ENCODE data around the gene MEAF6. TPM values are rescaled to one million over a fixed set of nuclear protein-coding genes. Genes with fewer than 3 reads are reported as not detected.

The MEAF6 gene
- total RNA-seq, 1 donor from 2014 or later, result 60.7 TPM

DNA sequence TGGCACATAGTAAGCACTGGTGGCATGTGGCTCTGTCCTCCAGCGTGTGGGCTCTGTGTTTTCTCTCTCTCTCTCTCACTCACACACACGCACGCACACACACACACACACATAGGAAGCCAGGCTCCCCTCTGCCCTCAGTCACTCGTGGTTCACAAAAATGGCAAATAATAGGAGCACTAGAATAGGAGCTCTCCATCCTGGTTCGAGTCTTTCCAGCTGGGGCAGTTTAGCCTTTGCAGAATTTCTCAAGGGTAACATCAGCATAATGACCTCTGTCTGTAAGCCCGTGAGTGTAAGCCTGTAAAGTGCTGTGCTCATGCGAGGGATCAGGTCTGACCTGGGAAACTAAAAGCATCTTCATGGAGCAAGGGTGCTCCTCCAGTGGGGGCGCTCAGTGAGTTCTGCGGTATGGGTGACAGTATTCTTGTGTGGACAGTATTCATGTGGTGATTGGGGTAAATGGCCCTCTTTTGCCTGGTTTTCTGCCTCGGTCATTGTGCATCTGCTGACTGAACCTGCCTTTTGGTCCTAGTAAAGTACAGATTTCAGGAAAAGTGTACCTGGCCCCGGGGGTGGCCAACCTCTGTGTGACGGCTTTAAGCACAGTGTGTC, 41.0 kb downstream of the MEAF6 start:
- DNase-seq (ENCODE audit: low spot score), result no peak

DNA sequence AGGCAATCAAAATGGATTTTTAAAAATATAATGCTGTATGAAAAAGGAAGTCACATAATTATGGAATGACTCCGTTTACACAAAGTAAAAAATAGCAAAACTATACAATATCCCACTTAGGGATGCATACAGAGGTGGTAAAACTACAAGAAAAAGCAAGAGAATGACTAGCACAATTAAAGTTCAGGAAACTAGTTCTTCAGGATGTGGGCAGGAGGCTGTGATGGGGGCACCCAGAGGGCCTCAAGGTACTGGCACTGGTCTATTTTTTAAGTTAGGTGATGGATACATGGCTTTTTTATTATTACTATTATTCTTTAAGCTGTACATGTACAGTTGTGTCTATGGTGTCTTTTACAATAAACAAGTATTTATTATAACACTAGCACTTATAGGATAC, 41.6 kb downstream of the MEAF6 start:
- DNase-seq (ENCODE audit: low spot score), result no peak

DNA sequence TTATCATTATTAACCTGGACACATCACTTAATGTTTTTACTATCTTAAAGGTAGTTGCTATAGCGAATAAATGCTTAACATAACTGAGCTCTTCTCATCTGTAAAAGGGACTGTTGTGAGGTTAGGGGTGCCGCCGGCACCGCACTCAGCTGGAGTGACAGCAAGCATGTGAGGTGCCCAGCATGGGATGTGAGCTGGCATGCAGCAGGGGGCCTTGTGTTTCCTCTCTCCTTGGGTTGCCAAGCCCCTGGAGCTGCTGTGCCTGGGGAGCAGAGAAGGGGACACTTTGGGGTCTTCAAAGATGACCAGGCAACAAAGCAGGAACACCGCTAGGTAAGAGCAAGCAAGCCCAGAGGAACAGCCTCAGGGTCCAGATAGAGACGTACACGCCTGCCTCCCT, 42.3 kb downstream of the MEAF6 start:
- DNase-seq (ENCODE audit: low spot score), result no peak

DNA sequence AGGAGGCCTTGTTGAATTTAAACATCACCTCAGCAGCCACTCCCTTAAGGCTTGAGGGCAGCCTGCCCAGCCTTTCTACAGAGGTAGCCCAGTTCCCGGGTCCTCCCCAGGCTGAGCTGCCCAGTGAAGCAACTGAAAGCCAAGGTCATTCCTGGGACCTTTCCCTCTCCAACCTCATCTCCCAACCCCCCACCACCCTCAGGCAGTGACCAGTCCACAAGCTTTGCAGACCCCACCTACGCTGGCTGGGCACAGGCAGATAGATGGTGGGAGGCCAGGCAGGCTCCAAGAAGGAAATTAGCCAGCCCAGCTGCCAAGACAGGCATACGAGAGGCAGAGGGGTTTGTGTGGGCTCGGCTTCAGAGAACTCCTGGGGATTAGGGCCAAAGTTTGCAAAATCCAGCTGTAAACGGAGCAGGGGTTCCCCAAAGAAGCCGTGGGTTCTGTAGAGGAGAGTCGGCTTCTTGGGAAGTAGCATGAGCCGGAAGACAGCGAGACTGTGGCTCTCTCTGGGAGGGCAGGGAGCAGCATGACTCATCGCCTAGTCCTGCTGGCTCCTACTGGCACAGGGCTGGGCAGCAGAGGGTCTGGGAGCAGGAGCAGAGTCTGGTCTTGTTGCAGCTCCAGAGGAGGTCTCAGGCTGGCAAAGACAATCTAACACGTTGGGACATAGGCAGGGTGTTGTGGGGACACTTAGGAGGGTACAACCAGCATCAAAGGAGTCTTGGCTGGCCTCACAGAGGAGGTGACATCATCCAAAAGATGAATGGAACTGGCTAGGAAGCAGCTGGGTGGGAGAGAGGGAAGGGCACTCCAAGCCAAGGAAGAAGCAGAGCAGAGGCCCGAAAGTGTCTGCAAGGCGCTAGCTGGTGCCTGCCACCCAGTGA, 43.0 kb downstream of the MEAF6 start:
- DNase-seq (ENCODE audit: low spot score), result peak; percentile 86

DNA sequence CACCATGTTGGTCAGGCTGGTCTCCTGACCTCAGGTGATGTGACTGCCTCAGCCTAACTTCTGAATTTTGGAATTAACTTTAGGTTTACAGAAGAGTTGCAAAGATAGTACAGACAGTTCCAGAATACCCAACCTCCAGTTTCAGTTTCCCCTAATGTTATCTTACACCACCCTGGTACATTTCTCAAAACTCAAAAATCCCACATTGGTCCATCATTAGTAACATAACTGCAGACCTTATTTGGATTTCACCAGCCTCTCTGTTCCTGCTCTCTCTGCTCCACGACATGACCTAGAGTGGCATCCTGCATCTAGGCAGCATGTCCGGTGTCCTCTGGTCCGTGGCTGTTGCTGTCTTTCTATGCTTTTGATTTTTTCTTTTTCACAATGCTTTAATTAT, 45.2 kb downstream of the MEAF6 start:
- no peak for DNase-seq (ENCODE audit: low spot score)

DNA sequence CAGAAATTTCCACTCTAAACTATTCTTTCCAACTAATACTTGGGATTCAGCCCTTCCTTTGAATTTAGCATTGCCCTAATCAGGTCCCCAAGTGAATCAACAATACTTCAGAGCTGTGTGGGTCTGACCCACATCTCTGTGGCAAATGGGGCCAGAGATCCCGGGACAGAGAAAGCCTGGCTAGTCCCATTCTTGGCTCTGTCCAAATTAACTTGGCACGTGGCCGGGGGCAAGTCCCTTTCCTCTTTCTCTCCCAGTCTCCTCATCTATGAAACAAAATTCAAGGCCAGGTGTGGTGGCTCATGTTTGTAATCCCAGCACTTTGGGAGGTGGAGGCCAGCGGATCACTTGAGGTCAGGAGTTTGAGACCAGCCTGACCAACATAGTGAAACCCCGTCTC, 46.5 kb downstream of the MEAF6 start:
- no peak for DNase-seq (ENCODE audit: low spot score)

DNA sequence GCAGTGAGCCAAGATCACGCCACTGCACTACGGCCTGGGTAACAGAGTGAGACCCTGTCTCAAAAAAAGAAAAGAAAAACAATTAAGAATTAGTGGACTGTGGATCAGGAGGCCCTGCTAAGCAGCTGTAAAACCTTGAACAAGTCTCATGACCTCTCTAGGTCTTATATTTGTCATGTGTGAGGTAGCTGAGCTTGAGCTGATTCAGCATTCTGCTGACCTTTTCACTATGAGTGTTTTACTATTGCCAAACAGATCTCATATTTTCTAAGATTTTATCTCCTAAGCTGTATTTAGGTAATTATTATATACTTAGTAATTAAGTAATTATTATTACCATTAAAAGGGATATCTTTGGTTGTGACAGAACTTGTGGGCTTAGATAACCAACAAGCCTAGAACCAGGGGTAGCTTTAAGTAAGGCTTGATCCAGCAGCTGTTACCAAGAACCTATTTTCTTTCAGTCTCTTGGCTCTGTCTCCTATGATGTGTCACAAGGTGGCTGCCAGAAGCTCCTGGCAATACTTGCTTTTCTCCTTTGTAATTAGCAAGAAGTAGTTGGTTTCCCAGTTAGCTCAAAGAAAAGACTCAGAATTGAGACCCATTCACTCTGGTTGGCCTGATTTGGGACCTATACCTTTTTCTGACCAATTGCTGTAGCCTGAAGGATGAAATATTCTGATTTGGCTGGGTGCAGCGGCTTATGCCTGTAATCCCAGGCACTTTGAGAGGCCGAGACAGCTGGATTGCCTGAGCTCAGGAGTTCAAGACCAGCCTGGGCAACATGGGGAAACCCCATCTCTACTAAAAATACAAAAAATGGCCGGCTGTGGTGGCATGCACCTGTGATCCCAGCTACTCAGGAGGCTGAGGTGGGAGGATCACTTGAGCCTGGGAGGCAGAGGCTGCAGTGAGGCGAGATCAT, 48.7 kb downstream of the MEAF6 start:
- no peak for DNase-seq (ENCODE audit: low spot score)

DNA sequence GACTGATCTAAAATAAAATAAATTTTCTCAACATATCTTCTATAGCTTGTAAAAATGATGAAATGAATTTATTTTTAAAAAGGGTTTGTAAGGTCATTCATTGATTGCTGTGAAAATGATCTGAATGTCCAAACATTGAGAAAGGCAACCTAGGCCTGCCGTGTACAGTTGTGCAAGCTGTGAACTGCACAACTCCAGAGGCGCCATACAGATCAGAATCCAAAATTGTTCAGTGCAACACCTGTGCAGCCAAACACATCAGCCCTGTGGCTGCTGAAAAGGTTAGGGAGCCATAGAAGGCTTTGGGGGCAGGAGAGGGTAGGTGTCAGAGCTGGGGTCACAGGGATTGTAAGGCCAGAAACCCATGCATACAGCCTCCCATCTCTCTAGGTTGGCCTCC, 50.1 kb downstream of the MEAF6 start:
- no peak for DNase-seq (ENCODE audit: low spot score)

DNA sequence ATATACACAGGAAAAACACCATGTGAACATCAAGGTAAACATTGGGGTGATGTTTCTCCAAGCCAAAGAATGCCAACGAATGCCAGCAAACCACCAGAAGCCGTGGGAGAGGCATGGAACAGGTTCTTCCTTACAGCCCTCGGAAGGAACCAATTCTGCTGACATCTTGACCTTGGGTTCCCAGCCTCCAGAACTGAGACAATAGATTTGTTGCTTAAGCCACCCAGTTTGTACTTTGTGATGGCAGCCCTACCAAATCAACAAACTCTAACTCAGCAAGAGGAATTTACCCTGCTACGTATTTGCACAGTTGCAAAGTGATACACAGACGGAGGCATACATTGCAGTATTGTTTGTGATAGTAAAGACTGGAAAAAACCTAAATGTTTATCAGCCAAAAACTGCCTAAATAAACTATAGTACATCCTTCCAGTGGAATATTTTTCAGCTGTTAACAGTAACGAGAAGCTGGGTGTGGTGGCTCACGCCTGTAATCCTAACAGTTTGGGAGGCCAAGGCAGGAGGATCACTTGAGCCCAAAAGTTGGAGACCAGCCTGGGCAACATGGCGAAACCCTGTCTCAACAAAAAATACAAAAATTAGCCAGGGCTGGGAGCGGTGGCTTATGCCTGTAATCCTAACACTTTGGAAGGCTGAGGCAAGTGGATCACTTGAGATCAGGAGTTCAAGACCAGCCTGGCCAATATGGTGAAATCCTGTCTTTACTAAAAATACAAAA, 52.7 kb downstream of the MEAF6 start:
- no peak for DNase-seq (ENCODE audit: low spot score)

DNA sequence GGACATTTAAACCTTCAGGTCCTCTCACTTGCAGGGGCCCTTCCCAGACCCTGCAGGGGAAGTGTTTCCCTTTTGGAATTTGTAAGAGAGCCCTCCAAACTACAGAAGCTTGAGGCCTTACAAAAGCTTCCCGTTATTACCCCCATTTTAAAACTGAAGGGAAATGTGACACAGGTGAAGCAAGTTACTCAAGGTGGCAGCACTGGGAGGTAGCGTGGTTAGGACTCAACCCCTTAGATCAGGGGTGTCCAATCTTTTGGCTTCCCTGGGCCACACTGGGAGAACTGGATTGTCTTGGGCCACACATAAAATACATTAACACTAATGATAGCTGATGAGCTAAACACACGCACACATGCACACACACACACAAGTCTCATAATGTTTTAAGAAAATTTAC, 56.0 kb downstream of the MEAF6 start:
- no peak for DNase-seq (ENCODE audit: low spot score)

DNA sequence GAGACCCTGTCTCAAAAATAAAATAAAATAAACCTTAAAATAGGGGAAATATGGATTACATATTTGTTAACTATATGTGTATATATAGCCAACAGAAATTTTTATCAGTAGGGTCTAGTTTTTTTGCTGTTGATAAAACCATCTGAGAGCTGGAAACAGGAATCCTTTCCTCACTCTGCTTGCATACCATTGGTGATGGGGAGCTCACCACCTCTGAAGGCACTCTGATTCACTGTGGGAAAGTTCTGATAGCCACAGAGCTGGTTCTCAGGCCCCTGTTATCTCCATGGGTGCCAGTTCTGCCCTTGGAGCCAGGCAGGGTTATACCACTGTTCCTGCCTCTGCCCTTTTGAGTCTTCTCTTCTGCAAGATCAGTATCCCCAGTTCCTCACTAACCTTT, 58.0 kb downstream of the MEAF6 start:
- DNase-seq (ENCODE audit: low spot score), result no peak

DNA sequence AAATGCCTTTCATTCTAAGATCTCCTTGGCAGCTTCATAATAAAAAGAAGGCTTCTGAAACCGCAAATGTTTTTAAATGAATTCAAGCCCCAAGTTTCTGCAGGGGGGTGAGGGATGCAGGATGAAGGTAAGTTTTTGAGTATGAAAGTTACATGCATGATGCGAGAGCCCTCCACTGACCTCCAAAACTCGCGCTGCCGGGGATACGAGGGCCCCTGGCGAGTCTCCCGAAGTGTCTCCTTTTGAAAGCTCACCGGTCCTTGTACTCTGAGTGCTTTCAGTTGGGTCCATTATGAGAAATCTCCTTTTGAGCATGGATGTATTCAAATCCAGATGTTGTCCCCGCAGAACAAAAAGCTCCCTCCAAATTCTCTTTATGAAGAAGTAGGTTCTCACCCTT, 59.0 kb downstream of the MEAF6 start:
- DNase-seq (ENCODE audit: low spot score), result no peak

DNA sequence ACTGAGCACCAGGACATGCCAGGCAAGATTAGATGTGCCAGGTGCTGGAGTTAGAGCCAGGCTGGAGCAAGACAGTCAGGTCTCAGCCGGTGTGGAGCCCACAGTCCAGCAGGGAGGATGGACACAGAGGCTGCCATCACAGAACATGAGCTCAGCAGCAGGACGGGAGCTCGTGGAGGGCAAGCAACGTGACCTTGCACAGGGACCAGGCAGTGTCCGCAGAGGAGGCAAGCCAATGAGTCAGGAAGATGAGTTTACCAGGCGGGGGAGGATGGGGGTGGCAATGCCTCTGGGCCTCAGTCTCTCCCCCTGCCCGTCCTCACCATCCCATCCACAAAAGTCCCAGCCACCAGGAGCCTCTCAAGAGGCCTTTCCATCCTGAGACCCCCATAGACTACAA, 60.9 kb downstream of the MEAF6 start:
- no peak for DNase-seq (ENCODE audit: low spot score)

DNA sequence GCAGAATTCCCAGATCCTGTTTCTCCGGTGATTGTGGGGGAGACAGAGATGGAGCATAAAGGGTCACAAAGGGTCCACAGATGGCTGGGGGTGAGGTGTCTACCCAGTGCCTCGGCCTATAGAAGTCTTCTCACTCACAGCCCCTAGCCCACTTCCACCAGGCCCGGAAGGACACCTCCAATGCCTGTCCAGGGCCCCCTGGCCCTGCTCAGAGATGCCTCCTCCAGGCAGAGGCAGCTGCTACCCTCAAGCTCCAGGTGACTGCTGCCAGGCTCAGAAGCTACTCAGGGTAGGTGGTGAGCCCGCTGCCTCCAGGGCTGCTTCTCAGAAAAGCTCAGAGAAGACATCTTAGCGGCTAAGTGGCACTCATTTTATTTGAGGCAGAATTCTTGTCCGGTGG, 62.1 kb downstream of the MEAF6 start:
- DNase-seq (ENCODE audit: low spot score), result no peak

DNA sequence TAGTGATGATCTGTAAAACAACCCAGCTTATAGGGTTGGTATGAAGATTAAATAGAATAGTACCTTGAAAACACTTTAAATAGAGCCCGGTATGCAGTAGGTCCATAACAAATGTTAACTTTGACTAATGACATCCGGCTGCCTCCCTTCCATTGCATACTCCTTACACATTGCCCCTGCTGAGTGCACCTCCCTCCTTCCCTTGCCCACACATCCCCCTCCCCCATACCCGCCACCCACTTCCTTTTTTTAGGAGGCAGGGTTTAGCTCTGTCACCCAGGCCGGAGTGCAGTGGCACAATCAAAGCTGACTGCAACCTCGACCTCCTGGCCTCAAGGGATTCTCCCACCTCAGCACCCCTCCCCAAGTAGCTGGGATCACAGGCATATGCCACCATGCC, 64.6 kb downstream of the MEAF6 start:
- DNase-seq (ENCODE audit: low spot score), result no peak

DNA sequence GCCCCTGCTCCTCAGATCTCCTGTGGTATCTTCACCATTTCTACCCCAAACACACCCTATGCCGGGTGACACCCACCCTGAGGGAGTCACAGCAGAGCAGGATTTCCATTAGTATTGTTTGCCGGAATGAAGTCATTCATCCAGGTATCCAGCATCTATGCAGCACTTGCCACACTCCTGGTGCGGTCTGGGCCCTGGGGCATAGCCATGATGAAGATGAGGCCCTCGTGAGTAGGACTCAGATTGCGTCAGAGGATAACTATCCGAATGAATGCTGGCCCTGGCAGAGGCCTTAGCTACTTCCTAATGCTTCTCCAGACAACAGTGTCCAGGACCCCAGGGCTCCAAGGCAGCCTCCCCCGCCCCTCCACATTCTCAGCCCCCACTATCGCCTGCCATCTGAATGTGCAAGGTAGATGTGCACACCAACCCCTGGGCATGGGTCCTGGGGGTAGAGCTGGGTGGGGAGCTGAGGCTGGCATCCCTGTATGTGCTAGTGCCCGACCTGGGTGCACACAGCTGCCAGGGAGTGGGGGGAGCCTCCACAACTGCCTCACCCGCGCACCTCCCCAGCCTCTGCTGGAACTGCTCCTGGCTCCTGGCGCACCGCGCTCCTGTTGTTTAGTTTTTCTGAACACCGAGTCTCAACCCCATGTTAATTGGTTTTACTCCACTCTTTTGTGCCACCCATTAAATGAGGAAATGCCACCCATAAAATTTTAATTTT, 65.7 kb downstream of the MEAF6 start:
- no peak for DNase-seq (ENCODE audit: low spot score)

DNA sequence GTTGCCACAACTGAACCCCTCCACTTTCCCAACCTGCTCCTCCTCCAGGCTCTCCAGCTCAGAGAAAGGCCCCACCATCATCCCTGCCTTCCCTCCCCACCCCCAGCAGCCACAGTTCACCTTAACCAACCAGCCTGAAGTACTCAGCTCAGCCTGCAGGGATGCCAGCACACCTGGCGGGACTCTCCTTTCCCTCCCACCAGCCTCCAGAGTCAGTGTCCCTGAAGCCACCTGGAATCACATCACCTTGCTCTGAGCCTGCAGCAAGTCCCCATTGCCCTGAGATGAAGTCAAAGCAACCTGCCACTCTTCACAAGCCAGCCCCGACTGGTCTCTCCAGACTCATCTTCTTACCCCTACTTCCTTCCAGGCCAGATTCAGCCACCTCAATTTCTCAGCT, 66.4 kb downstream of the MEAF6 start:
- DNase-seq (ENCODE audit: low spot score), result no peak

DNA sequence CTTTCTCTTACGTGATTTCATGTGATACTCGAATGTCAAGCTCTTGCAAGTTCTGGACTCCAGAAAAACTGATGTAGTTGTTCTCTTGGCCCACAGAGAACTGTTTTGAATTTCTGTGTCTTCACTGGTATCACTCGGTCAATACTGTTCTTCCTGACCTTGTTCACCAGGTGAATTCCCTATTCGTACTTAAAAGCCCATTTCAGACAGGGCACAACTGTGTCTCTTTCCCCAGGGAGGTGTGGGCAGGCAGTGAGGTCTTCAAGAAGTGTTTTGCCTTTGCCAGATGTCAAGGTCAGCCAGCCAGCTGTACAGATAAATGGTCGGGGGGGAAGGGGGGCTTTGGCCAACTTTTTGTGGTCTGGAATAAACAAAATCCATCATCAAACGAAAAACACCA, 67.7 kb downstream of the MEAF6 start:
- no peak for DNase-seq (ENCODE audit: low spot score)

DNA sequence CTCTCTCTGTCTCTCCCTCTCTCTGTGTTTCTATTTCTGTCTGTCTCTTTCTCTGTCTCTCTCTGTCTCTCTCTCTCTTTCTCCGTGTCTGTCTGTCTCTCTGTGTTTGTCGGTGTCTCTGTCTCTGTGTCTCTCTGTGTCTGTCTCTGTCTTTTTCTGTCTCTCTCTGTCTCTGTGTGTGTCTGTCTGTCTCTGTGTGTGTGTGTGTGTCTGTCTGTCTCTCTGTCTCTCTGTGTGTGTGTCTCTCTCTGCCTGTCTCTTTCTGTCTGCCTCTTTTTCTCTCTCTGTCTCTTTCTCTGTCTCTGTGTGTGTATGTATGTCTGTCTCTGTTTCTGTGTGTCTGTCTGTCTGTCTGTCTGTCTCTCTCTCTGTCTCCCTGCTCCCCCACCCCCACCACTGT, 71.9 kb downstream of the MEAF6 start:
- no peak for DNase-seq (ENCODE audit: low spot score)
